ENCODE data around the gene TMPRSS11A. TPM values are rescaled to one million over a fixed set of nuclear protein-coding genes. Genes with fewer than 3 reads are reported as not detected.

The TMPRSS11A gene
- total and polyA plus RNA-seq, 2 experiments from 2014 or later, result not detected

- no peak for TF ChIP-seq ZNF462 (CRISPR knock-in tag; IDR thresholded peaks at IDR 0.05)
Observed at GRCh38 chr4:67884701-67885100, 78.6 kb downstream of the TMPRSS11A start (continued).

GRCh38 chr4:67883902-67884301, 79.4 kb downstream of the TMPRSS11A start, which contains the start of gene TMPRSS11D:
Gene TMPRSS11D, minus strand, starts transcription at chr4:67884002. Its CDS starts 69 bp downstream, at chr4:67883933.
- H3K79me2 ChIP-seq (replicated peaks; ENCODE audit: insufficient read depth), result no peaks in the 10 kb centered on the region
- H3K36me3 Mint-ChIP-seq (ENCODE audit: low read depth), result no peaks in the 10 kb centered on the region
- H2AFZ ChIP-seq, result no peak within 1 kb of the TSS
- H3K4me3 ChIP-seq, result no peak within 1 kb of the TSS
- no peak for ATAC-seq
- DNase-seq (ENCODE audit: low spot score), result no peak
- H3K4me2 ChIP-seq, result no peak within 1 kb of the TSS
- H3K9me2 ChIP-seq (ENCODE audit: insufficient read depth), result no peaks in the 10 kb centered on the region
- no peaks in the 10 kb centered on the region for H3K36me3 ChIP-seq (ENCODE audit: insufficient read depth)
- no peaks in the 10 kb centered on the region for H3F3A ChIP-seq (replicated peaks; ENCODE audit: low read depth)
- H3K27ac Mint-ChIP-seq, result no peak within 1 kb of the TSS; the same call in 1 of the 2 replicates
- H3K9me3 Mint-ChIP-seq, result no peaks in the 10 kb centered on the region
- H4K20me1 ChIP-seq (replicated peaks; ENCODE audit: insufficient read depth), result no peaks in the 10 kb centered on the region
- no peaks in the 10 kb centered on the region for H3K4me1 ChIP-seq (ENCODE audit: insufficient read depth)
- H3K4me1 Mint-ChIP-seq, result peaks cover 11% of the 10 kb centered on the region; the same call in 2 of the 3 replicates
- no peaks in the 10 kb centered on the region for H3K27me3 ChIP-seq (ENCODE audit: insufficient read depth)
- H3K27me3 Mint-ChIP-seq (ENCODE audit: insufficient read depth, low read depth, poor library complexity), result no peaks in the 10 kb centered on the region
- no peak within 1 kb of the TSS for H3K4me3 Mint-ChIP-seq
- H3K27ac ChIP-seq (ENCODE audit: low read depth), result no peak within 1 kb of the TSS
- TF ChIP-seq ZNF331 (CRISPR knock-in tag; IDR thresholded peaks at IDR 0.05; ENCODE audit: low read depth) (no peak), REST (IDR thresholded peaks at IDR 0.05; ENCODE audit: unreplicated experiment) (no peak), ZNF462 (CRISPR knock-in tag; IDR thresholded peaks at IDR 0.05) (no peak), EZH2phosphoT487 (IDR thresholded peaks at IDR 0.05; ENCODE audit: unreplicated experiment) (no peak), POLR2AphosphoS5 (IDR thresholded peaks at IDR 0.05; ENCODE audit: low read depth) (no peak), EZH2 (IDR thresholded peaks at IDR 0.05; ENCODE audit: low read depth, unreplicated experiment) (no peak)
